Stimulated activated CD4-positive, alpha-beta T cell treated with anti-CD3 and anti-CD28 coated beads, Interleukin-4, amount 100 ng/mL, for 4 hours (primary cell): ENCODE measurements around the gene MAPK10.
"Not testable (repeated sequence)": the region's sequence is repeated elsewhere in the genome, so short reads cannot be mapped to it uniquely, and the experiment has no call there.

Experiments used
- DNase-seq, 2 experiments: peaks; one replicate each; pipeline ENCODE4 v3.0.0-alpha.2; 2020

The MAPK10 gene

DNA sequence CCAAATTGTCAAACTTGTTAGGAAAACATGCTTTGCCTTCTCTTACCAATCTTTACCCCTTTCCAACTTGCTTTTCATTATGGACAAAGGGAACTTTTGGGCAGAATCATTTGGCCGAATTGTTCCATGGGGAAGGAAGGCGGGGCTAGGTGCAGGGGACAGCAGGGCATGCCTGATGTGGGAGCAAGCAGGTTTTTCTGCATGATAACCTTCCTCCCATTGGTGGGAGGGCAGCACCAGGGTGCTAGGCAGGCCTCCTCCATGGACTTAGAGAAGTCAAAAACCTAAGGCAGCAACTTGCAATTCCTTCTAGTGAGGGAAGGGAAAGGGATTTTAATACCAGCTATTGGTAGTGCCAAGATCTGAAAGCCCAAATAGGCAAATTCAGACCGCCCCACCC is 260.5 kb downstream of the MAPK10 start:
- DNase-seq, result no peak

DNA sequence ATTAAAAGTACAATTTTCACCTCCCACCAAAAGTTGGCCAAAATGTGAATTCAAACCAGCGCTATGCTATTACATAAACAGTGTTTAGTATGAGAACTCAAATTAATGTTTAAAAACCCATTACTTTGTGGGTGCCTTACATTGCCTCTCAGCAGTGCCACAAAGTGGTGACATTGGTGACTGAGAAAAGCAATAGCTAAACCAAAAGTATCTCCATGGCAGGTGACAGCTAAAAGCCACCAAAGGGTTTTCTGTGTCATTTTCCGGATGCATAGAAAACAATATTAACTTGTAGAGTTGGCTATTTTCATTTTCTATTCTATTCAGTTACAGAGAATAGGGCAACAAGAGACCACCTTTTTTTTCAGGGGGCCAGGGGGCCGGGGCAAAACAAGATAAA is 261.2 kb downstream of the MAPK10 start:
- DNase-seq, result no peak

DNA sequence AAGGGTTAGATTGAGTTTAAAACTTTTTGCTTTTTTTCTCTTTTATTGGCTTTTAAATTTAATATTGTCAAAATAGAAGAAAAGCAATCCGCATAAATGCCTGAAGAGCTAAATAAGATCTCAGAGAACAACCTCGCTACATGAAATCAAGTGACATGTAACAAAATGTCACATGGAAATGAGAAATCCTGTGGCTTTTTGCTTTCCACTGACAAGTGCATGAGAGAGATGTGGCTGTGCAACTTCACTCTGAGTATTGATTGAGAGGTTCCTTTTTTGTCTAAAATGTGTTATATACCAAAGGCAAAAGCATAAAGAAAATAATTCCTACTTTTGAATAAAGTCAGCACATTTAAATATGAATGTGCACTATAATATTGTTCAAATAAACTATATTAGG is 263.5 kb downstream of the MAPK10 start:
- DNase-seq, result no peak

DNA sequence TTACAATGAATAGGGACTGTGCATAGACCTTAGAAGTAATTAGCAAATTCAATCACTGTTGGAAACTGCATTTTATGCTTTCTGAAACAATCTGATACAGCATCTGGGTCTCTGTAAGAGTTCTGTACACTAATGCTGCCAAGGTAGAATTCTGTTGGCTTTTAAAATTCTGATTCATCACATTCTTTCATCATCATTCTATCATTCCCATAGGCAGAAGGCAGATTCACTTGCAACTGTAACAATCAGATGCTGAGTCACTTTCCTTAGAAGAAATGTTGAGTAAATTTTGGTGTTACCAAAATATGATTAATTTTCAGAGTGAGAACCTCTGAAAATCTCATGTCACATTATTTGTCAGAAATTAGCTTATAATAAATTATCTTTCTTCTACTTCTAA is 267.2 kb downstream of the MAPK10 start:
- no peak for DNase-seq

DNA sequence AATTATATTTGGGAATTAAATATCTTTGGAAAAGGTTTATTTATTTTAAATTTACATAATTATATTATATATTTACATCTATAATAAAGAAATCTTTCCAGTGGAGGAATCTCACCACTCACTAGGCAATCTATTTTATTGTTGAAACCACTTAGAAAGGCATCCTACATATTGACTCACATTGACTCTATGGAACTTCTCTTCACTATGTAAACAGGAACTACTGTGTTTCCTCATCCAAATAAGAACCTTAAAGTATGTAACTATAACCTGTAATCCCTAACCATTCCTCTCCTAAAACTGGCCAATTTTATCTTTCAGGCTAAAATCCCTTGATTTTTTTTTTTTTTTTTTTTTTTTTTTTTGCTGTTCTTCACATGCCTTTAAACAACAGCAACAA is 268.7 kb downstream of the MAPK10 start:
- no peak for DNase-seq

DNA sequence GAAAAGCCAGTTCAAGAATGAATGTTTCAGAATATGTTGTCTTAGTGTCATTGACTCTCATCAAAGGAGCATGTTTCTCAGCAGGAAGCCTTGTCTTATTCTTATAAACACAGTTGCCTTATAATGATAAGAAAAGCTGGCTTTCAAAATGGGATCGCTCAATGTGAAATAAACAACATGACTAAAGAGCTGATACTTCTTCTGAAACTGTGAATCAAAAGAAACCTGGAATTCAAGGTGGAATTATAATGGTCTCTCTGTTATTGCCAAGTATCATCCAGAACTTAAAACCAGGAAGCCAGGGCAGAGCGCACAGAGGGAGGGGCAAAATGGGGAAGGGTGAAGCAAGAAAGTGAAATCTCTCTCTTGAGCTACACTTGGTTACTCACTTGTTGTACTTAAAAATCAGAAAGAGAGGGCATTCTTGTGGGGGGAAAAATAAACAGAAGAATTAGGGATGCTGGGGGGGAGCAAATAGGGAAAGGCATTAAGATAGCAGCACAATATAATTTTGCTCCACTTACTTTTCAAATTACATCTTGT is 270.0 kb downstream of the MAPK10 start:
- no peak for DNase-seq

DNA sequence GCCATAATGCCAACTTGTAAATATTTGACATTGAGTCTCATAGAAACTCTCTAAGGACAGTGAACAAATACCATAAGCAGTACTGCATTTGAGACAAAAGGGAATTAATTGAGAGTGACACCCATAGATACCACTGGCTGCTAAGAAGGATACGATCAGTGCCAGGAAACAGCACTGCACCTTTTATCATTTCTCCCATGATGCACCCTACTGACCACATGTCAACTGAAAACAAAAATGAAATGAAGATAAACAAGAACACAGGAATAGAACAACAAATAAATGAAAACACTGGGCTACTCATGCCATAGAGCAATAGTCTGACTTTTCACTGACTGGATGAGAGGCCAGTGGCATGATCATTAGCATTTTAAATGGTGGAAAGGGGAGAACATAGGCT is 270.8 kb downstream of the MAPK10 start:
- no peak for DNase-seq

DNA sequence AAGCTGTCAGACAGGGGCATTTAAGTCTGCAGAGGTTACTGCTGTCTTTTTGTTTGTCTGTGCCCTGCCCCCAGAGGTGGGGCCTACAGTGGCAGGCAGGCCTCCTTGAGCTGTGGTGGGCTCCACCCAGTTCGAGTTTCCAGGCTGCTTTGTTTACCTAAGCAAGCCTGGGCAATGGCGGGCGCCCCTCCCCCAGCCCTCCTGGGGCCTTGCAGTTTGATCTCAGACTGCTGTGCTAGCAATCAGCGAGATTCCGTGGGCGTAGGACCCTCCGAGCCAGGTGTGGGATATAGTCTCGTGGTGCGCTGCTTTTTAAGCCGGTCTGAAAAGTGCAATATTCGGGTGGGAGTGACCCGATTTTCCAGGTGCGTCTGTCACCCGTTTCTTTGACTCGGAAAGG is 284.1 kb downstream of the MAPK10 start:
- not testable (repeated sequence) for DNase-seq

DNA sequence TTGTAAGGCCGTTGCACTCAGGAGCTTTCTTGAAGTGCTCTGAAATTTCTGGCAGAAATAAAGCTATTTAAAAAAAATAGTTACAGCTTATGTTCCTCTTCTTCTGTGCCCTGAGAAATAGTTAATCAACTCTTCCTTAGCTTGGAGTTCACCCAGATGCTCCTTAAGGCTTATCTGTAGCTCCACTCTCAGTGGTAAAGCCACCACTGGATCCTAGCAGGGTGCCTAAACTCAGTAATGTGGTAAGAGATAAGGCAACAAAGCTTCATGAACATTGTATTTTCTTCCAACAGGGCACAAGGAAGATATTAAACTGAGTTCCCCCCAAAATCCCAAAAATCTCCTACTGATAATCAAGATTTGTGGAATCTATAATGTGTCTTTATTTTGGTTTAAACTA is 299.5 kb downstream of the MAPK10 start:
- no peak for DNase-seq

DNA sequence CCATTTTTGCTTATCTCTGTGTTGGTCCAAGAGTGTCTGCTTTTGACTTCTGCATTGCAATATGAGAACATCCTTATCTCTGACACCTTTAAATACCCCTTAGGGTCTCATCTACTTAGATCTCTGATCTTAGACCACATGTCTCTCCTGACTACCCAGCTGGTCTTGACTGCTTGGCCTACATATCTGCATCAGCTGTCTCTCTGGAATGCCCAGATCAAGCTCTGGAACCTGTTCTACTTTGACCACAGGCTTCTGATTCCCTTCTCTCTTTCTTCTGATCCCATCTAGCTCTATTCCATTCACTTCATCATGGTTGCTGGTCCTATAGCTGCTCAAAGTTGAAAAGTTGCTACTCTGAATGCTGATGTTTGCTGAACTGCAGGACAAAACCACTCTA is 301.2 kb downstream of the MAPK10 start:
- DNase-seq, result no peak

DNA sequence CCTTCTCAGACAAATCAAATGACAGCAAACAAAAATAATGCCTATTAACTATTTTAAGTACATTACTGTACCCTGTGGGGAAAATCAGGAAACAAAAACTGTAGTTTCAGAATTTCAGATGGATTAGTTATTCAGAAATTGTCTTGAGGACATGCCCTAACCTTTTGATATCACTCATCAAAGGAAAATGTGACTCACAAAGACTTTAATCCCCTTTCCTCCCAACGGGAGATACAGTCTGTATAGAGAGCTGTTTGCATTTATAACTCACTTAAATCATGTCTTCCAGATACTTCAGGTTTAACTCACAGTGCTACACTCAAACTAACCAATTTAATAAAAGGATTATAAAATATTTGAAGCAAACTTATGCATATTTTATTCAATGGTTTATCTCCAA is 304.0 kb downstream of the MAPK10 start:
- DNase-seq, result no peak

DNA sequence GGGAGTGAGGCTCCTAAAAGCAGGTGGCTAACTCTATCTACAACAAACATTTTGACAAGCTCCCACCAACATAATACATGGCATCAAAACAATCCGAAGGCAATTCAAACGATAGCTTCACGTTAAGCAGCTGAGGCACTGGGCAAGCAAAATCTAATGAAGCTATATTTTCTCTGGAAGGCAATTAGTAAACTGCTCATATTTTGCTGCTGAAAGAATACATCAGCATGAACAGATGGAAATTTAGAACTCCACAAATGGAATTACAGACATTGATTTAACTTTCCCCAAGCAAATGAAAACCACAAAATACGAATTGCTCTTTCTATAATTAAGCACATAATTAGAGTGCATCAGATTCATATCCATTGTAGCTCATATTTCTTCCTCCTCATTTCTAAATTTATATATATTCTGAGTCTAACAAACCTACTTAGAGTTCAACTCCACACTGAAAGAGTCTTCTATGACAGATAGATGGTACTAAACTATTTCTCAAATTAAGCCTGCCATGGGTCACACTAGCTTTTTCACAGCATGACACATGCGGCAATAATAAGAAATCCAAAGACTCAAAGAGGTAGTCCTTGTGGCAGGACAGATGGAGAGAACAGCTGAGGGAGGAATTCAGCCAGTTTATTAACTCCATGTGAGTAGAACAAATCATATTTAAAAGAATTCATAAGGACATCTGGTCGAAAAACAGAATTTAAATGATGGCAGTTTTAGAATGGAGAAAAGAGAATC is 305.4 kb downstream of the MAPK10 start:
- DNase-seq, result no peak

DNA sequence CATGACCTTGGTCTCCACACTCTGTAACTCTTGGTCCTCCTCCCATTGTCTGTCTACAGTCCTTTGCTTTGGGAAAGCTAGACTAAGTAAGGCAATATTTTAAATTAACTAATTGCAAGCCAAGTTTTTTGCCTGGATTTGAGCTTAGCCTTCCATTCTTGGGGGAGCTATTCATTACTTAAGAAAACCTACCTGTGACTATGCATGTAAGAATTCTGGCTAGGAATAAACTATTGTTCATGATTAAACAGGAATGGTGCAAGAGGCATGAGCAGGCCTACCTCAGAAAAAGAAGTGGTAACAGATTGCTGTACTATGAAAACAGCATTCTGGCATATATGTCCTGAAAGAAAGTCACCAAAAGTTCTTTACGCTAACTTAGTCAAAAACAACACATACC is 309.4 kb downstream of the MAPK10 start:
- no peak for DNase-seq

DNA sequence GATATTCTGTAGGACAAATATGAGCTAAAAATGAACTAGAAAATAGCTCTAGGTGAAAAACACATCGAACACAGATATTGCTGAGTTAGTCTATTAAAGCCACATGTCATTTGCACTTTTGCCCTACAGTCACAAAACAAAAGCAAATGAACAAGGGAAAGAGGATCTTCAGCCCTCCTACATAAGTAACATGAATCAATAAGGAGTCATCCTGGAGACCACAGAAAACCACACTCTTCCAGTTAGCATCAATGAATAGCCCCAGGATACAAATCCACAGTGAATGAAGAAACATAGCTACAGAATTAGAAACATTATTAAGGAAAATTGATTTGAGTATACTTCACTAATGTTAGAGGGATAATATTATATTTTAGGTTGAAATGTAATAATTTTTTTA is 311.4 kb downstream of the MAPK10 start:
- no peak for DNase-seq

DNA sequence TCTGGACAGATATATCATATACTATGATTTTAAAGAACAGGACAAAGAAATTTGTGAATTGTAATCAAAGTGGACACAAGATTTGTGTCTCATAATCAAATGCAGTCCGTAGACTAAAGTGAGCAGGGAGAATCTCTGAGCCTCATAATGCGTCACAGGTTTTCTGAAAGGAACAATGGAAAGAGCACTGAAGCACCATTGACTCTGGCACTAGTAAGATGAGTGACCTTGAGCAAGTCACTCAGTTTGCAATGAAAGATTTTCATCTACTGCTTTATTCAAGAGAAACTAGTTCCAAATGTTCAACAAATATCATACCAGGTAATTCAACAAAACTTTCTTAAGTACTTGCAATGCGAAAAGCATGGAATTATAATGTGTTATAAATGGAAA is 315.3 kb downstream of the MAPK10 start:
- DNase-seq, result no peak

DNA sequence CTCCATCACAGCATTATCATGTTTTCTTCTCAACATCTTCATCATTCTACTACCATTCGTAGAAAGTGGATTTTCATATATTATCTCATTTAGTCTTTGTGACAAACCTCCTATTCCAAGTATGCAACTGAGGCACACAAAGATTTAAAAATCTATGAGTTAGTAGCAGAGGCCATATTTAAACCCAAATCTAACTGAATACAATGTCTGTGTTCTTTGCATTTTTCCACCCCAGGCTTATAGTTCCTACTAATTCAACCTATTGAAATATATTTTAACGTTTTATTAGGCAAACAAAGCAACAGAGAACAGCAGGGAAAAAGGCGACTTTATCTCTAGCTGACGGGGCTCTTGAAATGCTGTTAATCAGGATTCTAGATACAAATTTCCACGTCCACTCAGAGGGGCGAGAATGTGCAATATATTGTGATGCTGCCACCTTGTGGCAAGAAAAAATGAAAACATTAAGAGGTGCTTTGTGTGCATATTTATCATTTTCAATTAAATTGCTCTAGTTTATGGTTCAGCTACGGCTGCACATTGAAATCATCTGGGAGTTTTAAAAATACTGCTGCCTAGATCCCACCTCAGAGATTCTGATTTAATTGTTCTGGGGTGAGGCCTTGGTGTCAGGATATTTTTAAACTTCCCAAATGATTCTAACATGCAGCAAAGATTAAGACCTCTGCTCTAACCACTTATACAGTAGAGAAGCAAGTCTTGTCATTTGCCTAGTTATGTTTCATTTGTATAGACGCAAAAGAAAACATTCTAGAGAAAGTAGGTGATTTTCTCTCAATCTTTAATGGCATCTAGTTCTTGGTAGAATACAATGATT is 315.9 kb downstream of the MAPK10 start:
- no peak for DNase-seq

DNA sequence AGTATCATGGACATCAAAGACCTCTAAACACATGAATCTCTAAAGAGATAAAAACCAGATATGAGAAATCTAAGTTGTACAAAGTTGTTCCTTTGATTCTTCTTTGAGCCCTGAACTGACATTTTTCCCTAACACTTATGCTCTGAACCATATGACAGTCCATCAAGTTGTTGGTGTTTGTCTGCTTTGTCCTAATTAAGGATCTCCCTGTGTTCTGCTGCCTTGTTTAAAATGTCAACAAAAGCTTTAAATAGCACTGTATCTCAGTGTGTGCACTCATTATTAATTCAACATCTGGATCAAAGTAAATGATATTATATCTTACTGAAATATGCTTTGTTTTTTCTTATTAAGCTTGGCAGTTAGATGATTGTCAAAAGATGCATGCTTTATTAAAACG is 321.8 kb downstream of the MAPK10 start:
- no peak for DNase-seq

DNA sequence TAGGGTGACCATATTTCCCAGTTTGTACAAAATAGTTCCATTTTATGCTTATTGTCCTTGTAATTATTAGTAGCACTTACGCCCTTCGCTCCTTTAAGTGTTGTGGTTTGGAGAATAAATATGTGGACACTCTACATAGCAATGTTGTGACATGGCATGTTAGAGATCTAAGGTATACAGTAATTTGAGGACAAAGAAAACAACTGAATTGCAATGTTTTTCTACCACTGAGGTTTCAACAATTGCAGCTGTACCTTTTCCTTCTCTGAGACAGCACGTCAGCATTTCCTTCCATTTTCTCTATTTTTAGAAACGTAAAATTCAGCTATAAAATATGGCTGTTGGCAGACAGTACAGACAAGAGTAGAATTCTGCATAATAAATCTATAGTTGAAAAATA is 323.1 kb downstream of the MAPK10 start:
- DNase-seq, result no peak

DNA sequence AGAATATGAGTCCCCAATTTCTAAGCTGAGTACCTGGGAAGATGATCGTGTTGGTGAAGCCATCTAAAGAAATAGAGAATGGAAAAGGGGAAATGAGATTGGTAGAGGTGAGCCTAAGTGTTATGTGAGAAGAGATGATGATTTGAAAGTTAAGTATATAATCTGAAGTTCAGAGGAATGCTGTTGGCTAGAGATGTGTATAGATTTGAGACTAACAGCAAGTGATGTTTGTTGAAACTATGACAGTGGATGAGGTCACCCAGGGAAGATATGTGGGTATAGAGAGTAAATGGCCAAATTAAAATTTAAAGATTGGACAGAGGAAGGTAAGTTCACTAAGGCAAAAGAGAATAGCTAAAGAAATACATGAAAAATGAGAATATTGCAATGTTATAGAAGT is 324.2 kb downstream of the MAPK10 start:
- DNase-seq, result no peak

DNA sequence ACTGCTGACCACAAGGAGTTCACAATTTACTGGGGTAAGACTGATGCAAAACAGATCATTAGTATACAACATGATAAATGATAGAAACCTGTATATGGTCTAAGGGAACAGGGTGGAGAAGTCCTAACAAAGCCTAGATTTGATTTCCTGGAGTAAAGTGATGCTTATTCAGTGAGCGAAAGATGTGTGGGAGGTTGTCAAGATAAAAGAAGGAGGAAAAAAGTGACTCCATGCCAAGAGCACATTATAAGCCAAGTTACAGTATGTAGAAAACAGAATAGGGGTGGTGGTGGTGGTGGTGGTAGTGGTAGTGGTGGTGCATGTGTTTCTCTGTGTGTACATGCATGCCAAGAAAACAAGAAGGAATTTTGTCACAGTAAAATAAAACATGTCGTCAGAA is 325.2 kb downstream of the MAPK10 start:
- DNase-seq, result no peak

DNA sequence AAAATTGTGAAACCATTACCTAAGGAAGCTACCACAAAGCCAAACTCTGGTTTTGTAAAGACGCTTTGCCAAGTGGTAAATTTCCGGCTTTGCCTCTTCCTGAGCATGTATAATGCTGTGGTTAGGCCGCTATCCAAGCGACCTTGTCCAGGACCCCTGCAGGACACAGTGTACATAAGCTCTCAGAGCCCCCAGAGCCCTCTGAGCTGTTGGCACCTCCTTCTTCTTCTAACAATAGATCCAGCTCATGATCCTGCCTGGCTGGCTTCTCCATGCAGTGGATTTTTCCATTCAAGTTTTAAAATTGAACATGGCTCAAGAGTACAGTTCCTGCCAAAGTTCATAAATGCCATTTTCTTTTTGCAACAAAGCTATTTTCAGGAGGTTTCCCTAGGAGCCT is 326.7 kb downstream of the MAPK10 start:
- DNase-seq, result no peak

DNA sequence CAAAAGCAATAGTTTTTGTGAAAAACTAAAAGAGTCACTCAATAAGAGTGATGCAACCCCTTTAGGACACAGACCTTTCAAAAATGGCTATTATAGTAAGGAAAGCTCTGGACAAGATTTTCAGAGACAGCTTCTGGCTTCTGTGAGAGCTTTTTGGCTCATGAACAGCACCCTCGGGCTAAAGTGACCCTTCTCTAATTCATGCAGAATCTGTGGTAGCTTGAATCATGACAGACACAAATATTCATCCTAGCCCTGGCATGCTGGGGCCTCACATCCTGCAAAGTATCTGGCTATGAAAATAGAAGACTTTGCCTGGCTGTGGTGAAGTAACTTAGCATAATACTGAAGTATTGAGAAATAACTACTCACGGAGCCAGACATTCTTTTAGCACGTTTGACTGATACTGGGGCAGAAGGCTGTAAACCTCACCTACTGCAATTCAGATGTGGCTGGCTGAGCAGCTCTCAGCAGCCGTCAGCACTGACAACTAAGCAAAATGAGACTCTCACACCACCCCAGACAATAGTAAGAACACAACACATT is 327.3 kb downstream of the MAPK10 start:
- DNase-seq, result no peak

DNA sequence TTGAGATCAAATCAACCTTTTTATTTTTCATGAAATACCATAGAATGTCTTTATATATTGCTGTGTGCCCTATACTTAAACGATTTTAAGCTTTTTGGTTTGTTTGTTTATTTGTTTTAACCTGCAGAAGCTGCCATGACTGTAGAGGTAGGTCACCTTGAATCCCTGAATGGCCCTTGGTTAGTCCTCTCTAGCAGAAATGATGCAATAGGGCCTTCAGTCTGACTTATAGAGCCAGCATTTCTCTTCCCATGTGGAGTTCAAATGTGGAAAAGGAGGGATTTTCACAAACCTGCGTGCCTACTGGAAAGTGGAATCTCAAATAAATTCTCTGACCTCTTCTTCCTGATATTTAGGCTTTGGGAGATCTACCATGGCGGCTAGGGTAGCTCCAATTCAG is 327.9 kb downstream of the MAPK10 start:
- DNase-seq, result no peak

DNA sequence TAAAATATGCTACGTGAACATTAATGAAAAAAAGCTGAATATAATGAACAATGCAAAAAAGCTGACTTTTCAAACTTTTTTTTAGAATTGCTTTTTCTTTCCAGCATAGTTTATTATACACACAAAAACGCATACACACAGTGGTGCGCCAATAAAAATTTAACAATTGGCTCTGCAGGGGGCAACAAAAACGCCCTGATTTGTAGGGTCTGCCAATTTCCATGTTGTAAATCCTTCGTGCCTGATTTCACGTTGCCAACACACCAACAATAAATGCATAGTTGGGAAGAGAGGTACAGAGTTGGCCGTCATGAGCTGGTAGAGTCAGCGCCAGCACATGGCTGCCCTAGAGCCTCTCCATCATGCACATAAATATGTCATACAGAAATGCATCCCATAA is 333.1 kb downstream of the MAPK10 start:
- DNase-seq, result no peak
